Panc1 (cell line): ENCODE results near the gene PLA2G4C.
"Not testable (repeated sequence)": the region's sequence is repeated elsewhere in the genome, so short reads cannot be mapped to it uniquely, and the experiment has no call there.

ENCODE experiments used
- CTCF ChIP-seq: fragments of 450-650 bp; IDR thresholded peaks from 2 replicates; pipeline ENCODE4 v1.5.1; 2017; ENCODE audit warnings: mild to moderate bottlenecking
- POLR2AphosphoS5 ChIP-seq: IDR thresholded peaks from 2 replicates; pipeline ENCODE4 v1.6.1; 2012; ENCODE audit warnings: mild to moderate bottlenecking, low read depth, low read length, moderate library complexity
- SIN3A ChIP-seq: IDR thresholded peaks from 2 replicates; pipeline ENCODE4 v1.6.1; 2012; ENCODE audit warnings: low read depth, mild to moderate bottlenecking, low read length, moderate library complexity, borderline replicate concordance; ENCODE audit not compliant: insufficient read depth

GRCh38 chr19:48088991-48089390 lies 21.6 kb downstream of the PLA2G4C start:
- TF ChIP-seq POLR2AphosphoS5, CTCF, SIN3A: not testable (repeated sequence)
